ENCODE results near the gene DZIP1.

DZIP1 gene

GRCh38 chr13:95643571-95643935 lies 953 bp downstream of the DZIP1 start:
- peak; percentile 62 for DNase-seq

- no peak for DNase-seq
These were observed 1.5 kb downstream of the DZIP1 start for GRCh38 chr13:95642999-95643398.

- peak; percentile 56 for DNase-seq
These were observed 2.4 kb downstream of the DZIP1 start for GRCh38 chr13:95642028-95642621.

GRCh38 chr13:95641291-95642027 lies 3.0 kb downstream of the DZIP1 start:
- DNase-seq: peak; percentile 31

- no peak for DNase-seq
These were observed 7.7 kb downstream of the DZIP1 start for GRCh38 chr13:95636853-95637252.

- no peak for DNase-seq
These were observed 13.9 kb downstream of the DZIP1 start for GRCh38 chr13:95630593-95630992.

- no peak for DNase-seq
These were observed 15.4 kb downstream of the DZIP1 start for GRCh38 chr13:95629071-95629470.

- DNase-seq: no peak
These were observed 16.0 kb downstream of the DZIP1 start for GRCh38 chr13:95628488-95628887.

- DNase-seq: no peak
These were observed 16.9 kb downstream of the DZIP1 start for GRCh38 chr13:95627590-95627989.

GRCh38 chr13:95626768-95627167 lies 17.7 kb downstream of the DZIP1 start:
- no peak for DNase-seq

GRCh38 chr13:95624020-95624419 lies 20.5 kb downstream of the DZIP1 start:
- peak; percentile 20 for DNase-seq

- no peak for DNase-seq
These were observed 21.4 kb downstream of the DZIP1 start for GRCh38 chr13:95623141-95623540.

- DNase-seq: no peak
These were observed 23.5 kb downstream of the DZIP1 start for GRCh38 chr13:95620825-95621498.

GRCh38 chr13:95620030-95620824 lies 24.3 kb downstream of the DZIP1 start:
- DNase-seq: no peak

- DNase-seq: no peak
These were observed 29.0 kb downstream of the DZIP1 start for GRCh38 chr13:95615539-95615938.

- DNase-seq: no peak
These were observed 29.8 kb downstream of the DZIP1 start for GRCh38 chr13:95614641-95615245.

GRCh38 chr13:95608640-95609323 lies 35.7 kb downstream of the DZIP1 start:
- no peak for DNase-seq

- DNase-seq: no peak
These were observed 37.1 kb downstream of the DZIP1 start for GRCh38 chr13:95607366-95607765.

GRCh38 chr13:95605448-95606125 lies 38.9 kb downstream of the DZIP1 start:
- no peak for DNase-seq

- DNase-seq: no peak
These were observed 40.0 kb downstream of the DZIP1 start for GRCh38 chr13:95604556-95604915.

GRCh38 chr13:95603887-95604555 lies 40.5 kb downstream of the DZIP1 start:
- no peak for DNase-seq

All from right hindlimb (tissue), 1 donor.